Measurements from ENCODE around the gene PTGER2. TPM values are rescaled to one million over a fixed set of nuclear protein-coding genes. Genes with fewer than 3 reads are reported as not detected.

Gene PTGER2
- total RNA-seq, 4 donors from 2014 or later = 0.15 to 3.6 (median 2.0) TPM

DNA sequence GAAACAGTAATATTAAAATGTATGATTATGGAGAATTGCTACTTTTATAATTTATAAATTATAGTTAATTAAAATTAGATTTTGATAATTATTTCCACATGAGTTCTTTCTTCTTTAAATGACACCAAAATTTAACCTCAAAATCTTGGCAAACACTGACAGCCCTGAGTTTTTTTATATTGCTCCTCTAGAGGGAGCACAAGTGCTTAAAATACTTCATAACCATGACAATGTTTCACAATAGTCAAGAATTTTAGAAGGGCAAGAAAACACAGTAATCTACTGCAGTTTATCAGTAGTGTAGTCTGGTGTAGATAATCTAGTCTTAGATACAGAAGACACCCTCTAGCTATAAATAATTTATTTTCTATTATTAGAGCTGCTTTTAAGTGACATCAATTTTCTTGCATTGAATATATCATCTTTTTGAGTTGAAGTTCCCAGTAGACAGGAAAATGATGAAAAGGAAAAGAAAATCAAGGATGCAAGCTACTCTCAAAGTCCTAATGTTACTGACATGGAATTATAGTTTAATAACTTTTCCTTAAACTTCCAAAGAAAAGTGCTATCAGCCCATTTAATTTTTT, 14.3 kb upstream of the PTGER2 start:
- no peak overlapping the region for H3K4me3 ChIP-seq (ENCODE audit: low read depth, poor library complexity, severe bottlenecking)
- DNase-seq (ENCODE audit: low spot score in 2 of 2) = no peak
- TF ChIP-seq, protein P1, sequence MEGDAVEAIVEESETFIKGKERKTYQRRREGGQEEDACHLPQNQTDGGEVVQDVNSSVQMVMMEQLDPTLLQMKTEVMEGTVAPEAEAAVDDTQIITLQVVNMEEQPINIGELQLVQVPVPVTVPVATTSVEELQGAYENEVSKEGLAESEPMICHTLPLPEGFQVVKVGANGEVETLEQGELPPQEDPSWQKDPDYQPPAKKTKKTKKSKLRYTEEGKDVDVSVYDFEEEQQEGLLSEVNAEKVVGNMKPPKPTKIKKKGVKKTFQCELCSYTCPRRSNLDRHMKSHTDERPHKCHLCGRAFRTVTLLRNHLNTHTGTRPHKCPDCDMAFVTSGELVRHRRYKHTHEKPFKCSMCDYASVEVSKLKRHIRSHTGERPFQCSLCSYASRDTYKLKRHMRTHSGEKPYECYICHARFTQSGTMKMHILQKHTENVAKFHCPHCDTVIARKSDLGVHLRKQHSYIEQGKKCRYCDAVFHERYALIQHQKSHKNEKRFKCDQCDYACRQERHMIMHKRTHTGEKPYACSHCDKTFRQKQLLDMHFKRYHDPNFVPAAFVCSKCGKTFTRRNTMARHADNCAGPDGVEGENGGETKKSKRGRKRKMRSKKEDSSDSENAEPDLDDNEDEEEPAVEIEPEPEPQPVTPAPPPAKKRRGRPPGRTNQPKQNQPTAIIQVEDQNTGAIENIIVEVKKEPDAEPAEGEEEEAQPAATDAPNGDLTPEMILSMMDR (IDR thresholded peaks at IDR 0.05) = peak in 1 of 3 donors; percentile 41
- no peak for TF ChIP-seq POLR2A (IDR thresholded peaks at IDR 0.05)
- intact Hi-C loops (cut with DNase I; ENCODE audit: low total_unique reads) = loop anchor here (10.0 kb wide), 1 partner anchor 175 kb away; no protein-coding TSS in a partner anchor

DNA sequence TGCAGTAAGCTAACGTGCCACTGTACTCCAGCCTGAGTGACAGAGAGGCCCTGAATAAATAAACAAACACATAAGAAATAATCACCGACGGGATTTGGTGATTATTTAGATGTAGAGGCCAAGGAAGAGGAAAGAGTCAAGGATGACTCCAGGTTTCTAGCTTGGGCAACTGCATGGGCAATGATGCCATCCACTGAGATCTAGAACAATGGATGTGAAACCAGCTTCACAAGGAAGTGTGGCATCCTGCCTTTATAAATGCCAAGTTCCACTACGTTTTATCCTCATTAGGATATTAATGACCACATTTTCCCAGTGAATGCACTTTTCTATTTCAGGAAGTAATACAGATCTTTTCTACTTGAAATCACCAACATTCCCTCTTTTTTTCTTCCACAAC, 10.9 kb upstream of the PTGER2 start:
- intact Hi-C loops (cut with DNase I; ENCODE audit: low total_unique reads) = loop anchor here (10.0 kb wide), 1 partner anchor 172 kb away; no protein-coding TSS in a partner anchor
- WGBS, 2 donors = 78 to 79% methylated on average over 4 of the region's 4 CpGs

DNA sequence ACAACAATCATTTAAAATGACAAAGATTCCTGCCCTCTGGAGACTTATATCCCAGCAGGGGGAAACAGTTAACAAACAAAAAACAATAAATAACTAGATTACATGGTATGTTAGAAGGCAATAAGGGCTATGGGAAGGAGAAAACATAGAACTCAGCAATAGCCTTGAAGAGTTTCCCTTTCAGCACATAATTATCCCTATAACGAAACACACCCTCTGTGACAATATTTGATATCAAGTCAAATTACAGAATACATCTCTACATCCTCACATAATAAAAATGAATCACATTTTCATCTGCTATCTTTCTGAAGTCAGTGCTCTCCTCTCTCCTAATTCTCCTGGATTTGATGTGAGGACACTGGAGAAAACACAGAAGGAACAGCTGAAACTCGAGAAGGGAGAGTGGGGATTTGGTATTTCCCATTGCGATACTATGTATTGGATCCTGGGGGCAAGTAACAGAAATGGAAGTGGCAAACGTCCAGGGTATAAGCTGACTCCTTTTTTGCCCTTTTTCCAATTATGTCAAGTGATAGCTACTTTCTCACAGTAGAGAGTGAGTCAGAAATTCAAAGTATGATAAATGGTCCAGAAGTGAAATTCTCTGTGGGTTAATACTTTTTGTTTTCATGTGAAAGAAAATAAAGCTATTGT, 9.7 kb upstream of the PTGER2 start:
- WGBS, 2 donors = 76 to 81% methylated on average over 4 of the region's 4 CpGs
- H3K4me3 ChIP-seq (ENCODE audit: low read depth, poor library complexity, severe bottlenecking) = no peak overlapping the region
- TF ChIP-seq, protein P1 (IDR thresholded peaks at IDR 0.05) = no peak
- no peak for TF ChIP-seq POLR2A (IDR thresholded peaks at IDR 0.05)
- intact Hi-C loops (cut with DNase I; ENCODE audit: low total_unique reads) = loop anchor here (10.0 kb wide), 1 partner anchor 170 kb away; no protein-coding TSS in a partner anchor
- DNase-seq (ENCODE audit: low spot score in 2 of 2) = no peak

More for the DNA sequence above, 10.9 kb upstream of the PTGER2 start:
- no peak overlapping the region for H3K4me3 ChIP-seq (ENCODE audit: low read depth, poor library complexity, severe bottlenecking)
- no peak for TF ChIP-seq POLR2A (IDR thresholded peaks at IDR 0.05)
- no peak for DNase-seq (ENCODE audit: low spot score in 2 of 2)

DNA sequence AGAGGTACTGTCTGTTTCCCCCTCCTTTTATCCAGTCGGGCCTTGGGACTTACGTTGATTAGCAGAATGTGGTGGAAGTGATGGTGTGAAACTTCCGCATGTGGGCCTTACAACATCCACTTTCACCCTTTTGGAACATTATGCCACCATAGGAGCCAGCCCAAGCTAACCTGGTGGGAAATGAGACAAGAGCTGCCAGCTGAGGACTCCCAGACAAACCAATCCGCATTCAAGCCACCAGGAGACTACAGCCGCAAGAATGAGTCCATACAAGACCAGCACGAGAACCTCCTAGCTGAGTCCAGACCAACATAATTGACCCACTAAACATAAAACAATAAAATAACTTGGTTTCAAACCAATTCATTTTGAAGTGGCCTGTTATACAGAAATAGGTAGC, 9.1 kb upstream of the PTGER2 start:
- intact Hi-C loops (cut with DNase I; ENCODE audit: low total_unique reads) = loop anchor here (10.0 kb wide), 1 partner anchor 170 kb away; no protein-coding TSS in a partner anchor
- 93 to 95% methylated on average over 6 of the region's 6 CpGs for WGBS, 2 donors
- no peak for DNase-seq (ENCODE audit: low spot score in 2 of 2)
- TF ChIP-seq, protein P1 (IDR thresholded peaks at IDR 0.05) = no peak
- no peak for TF ChIP-seq POLR2A (IDR thresholded peaks at IDR 0.05)
- H3K4me3 ChIP-seq (ENCODE audit: low read depth, poor library complexity, severe bottlenecking) = no peak overlapping the region

DNA sequence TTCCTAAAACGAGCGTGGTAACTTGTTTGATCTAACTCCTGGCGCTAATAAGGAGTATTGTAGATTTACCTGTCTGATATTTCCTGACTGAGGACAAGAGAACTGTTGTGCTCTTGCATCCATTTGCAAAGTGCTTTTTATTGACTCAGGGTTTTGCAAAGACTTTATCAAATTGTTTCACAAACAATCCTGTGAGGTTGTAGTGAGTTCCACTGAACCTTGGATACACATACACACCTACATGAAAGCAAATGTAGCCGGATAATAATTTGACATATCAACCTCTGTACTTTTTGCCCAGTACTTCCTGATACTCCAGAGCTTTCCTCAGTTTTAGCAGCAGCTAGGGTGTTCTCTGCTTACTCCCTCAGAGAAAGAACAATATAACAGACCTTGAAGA, 6.7 kb upstream of the PTGER2 start:
- no peak overlapping the region for H3K4me3 ChIP-seq (ENCODE audit: low read depth, poor library complexity, severe bottlenecking)
- TF ChIP-seq, protein P1 (IDR thresholded peaks at IDR 0.05) = no peak
- DNase-seq (ENCODE audit: low spot score in 2 of 2) = no peak
- WGBS, 2 donors = 74 to 81% methylated on average over 4 of the region's 4 CpGs
- intact Hi-C loops (cut with DNase I; ENCODE audit: low total_unique reads) = loop anchor here (10.0 kb wide), 1 partner anchor 167 kb away; no protein-coding TSS in a partner anchor

DNA sequence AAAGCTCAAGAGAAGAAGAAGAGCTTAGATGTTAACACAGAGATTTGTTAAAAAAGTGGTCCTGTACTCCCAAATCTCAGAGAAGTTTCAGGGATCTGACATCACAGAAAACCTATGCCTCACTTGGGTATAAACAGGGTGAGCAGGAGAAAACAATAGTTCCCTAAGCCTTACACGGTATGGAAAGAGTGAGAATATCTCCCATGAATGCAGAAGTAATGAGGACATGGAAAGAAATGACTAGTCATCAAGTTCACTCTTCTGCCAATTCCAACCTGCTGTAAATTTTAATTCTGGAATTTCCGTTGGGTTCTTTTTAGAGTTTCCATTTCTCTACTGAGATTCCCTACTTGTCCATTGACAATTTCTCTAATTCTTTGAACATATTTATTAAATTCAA, 6.2 kb upstream of the PTGER2 start:
- DNase-seq (ENCODE audit: low spot score in 2 of 2) = no peak
- WGBS, 2 donors = 55 to 59% methylated on average over 2 of the region's 2 CpGs

More for the DNA sequence above, 6.2 kb upstream of the PTGER2 start:
- no peak overlapping the region for H3K4me3 ChIP-seq (ENCODE audit: low read depth, poor library complexity, severe bottlenecking)
- no peak for TF ChIP-seq POLR2A (IDR thresholded peaks at IDR 0.05)
- intact Hi-C loops (cut with DNase I; ENCODE audit: low total_unique reads) = loop anchor here (10.0 kb wide), 1 partner anchor 167 kb away; no protein-coding TSS in a partner anchor

Measured in lower leg skin (tissue), 4 donors.